TTC549 (cell line): ENCODE results near the gene ZNF221.
A peak's percentile ranks its signal among the peaks of the same experiment; 100 is the strongest.

Source experiments
- FAIRE-seq: peaks from 2 replicates; lab custom pipeline; 2012; peaks lifted over from hg19 to GRCh38; lab: Jason Lieb, UNC

Gene ZNF221

DNA sequence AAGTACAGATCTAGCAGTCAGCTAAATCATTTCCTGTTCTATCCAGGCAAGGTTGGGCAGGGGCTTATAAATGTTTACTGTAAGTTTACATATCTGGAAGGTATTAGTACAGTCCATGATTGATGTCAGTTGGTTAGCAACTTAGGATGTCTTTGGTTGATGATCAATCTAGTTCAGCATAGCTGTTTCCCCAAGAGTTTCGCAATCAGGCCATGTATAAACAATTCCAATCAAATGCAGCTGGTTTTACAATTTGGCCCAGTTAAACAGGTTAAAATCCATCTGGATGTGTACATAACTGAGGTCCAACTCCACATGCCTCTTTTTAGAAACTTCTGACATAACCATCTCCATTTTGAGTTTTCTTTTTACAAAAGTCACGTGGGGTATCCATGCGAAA lies 6.9 kb downstream of the ZNF221 start:
- FAIRE-seq: no peak

DNA sequence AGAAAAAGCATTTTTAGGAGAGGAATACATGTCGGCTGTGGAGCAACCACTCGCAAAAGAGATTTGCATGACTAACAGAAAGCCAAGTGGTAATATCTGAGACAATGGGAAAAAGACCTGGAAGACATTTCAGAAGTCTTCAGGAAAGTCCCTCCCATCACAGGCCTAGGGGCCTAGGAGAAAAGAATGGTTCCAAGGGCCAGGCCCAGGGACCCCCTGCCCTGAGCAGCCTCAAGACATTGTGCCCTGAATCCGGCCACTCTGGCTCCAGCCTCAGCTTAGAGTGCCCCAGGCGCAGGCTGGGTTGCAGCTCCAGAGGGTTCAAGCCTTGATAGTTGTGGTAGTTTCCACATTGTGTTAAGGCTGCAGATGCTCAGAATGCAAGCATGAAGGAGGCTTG lies 9.4 kb downstream of the ZNF221 start:
- FAIRE-seq: no peak

DNA sequence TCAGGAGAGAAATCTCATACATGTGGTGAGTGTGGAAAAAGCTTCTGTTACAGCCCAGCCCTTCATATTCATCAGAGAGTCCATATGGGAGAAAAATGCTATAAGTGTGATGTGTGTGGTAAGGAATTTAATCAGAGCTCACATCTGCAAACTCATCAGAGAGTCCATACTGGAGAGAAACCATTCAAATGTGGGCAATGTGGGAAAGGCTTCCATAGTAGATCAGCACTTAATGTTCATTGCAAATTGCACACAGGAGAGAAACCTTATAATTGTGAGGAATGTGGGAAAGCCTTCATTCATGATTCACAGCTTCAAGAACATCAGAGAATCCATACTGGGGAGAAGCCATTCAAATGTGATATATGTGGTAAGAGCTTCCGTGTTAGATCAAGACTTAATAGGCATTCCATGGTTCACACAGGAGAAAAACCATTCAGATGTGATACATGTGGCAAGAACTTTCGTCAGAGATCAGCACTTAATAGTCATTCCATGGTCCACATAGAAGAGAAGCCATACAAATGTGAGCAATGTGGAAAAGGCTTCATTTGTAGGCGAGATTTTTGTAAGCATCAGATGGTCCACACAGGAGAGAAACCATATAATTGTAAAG lies 15.2 kb downstream of the ZNF221 start:
- FAIRE-seq: no peak

DNA sequence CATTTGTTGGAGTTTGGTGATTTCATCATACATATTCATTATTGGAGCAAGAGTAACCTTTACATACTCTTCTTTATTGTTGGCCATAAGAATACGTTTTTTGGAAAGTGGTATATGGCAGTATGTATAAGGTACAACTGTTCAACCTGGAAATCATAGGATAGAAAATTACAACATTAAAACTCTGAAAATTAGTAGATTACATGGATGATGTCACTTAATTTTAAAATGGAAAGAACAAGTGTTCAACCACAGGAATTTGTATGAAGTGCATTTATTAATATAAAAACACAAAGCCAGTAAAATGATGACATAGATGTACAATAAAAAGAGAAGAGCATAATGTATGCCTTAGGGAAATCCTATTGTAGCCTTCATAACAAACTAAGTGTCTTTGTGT lies 25.7 kb downstream of the ZNF221 start:
- FAIRE-seq: no peak

DNA sequence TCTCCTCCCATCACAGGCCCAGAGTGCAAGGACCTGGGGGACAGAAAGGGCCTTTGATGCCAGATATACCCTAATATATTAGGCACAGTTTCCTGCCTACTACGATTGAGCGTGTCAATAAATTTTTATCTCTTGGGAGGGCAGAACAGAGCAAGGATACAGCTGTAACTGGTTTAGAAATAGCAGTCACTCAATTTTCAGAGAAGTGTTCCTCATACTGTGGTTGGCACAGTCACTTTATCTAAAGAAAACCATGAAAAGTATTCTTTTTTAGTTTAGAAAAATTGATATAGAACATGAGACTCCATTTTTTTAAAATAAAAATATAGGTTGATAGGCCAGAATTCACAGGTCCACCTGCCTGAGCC lies 32.5 kb downstream of the ZNF221 start:
- no peak for FAIRE-seq

DNA sequence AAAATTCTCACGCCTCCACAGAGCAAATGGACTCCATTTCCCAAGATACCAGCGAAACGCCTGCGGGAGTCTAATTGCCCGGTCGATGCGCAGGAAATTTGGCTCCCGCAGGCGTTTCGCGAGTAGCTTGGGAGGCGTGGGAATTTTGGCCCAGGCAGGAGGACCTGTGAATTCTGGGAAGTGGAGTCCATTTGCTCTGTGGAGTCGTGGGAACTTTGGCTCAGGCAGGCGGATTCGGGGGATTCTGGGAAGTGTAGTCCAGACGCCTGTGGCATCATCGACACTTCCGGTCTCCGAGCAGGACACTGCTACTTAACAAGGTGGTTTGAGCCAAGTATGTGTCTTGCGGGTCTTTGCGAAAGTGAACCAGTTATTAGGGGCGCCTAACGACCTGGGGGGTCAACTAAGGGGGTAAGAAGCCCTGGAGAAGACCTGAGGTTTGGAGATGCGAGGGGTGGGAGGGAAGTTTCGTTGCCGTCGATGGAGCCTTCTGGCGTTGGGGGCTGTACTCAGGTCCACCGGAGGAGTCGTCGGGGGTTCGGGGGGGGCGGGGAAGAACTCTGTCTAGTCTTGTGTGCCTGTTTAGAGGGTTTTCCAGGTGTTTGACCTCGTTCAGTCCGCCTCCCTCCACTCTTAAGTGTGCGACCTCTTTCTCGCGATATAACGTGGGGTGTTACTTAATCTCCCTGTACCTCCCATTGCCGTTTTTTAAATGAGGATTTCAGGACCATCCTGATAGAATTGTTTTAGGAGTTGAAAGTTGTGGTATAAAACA lies 33.1 kb downstream of the ZNF221 start, which contains the start of gene ZNF155:
Gene ZNF155, plus strand, starts transcription at position 277 of the 775 bp plus-strand sequence. CDS start 4,356 bp downstream, outside the sequence.
- peak; percentile 97 for FAIRE-seq

DNA sequence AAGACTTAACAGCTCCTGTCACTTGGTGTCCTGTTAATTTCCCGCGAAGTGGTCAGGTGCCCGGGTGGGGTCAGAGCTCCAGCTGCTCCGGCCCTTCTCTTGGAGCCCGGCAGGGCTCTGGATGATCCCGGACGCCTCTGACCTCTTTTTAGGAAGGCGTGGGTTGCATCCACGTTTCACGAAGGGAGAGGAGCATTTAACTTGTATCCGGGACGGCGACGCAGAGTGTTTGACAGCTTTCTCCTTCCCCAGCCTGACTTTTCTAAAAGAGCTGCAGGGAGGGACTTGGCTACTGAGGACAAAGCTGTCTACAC lies 33.6 kb downstream of the ZNF221 start:
- no peak for FAIRE-seq

DNA sequence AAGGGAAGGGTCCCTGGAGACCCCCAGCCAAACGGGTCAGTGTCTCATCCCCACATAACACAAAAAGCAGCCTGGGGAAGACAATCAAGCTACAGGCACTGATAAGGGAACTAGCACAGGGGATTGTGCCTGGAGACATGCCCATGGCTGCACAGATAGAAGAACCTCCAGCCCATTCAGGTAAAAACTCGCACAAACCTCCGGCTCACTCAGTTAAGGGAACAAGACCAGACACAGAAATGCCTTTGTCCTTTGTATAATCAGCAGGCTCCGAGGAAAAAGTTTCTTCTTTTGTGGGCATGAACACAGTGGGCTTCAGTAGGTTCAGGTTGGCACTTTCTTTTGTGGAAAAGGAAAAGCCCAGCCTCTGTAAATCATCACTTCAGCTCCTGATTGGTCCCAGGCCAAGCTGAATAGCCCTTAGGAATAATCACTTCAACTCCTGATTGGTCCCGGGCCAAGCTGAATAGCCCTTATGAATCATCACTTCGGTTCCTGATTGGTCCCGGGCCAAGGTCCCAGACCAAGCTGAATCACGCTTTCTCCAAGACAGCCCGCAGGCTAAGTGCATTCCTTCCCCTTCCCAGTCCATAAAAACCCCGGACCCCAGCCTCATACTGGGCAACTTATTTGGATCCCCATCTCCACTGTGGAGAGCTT lies 46.7 kb downstream of the ZNF221 start:
- FAIRE-seq: no peak

DNA sequence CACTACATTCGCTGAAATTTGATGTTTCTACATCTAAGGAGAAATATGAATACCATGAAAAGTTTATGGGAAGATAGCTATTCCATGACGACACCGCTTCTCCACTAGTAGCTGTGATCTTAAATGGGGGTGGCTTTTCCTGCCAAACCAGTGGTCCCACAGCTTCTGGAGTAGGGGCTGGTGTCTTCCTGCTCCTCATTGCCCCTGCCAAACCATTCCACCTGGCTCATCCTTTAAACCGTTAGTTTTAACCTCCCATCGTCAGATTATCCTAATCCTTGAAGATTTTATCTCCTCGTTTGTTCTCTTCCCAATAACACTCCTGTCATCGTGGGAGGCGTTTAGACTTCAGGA lies 51.2 kb downstream of the ZNF221 start:
- FAIRE-seq: no peak

DNA sequence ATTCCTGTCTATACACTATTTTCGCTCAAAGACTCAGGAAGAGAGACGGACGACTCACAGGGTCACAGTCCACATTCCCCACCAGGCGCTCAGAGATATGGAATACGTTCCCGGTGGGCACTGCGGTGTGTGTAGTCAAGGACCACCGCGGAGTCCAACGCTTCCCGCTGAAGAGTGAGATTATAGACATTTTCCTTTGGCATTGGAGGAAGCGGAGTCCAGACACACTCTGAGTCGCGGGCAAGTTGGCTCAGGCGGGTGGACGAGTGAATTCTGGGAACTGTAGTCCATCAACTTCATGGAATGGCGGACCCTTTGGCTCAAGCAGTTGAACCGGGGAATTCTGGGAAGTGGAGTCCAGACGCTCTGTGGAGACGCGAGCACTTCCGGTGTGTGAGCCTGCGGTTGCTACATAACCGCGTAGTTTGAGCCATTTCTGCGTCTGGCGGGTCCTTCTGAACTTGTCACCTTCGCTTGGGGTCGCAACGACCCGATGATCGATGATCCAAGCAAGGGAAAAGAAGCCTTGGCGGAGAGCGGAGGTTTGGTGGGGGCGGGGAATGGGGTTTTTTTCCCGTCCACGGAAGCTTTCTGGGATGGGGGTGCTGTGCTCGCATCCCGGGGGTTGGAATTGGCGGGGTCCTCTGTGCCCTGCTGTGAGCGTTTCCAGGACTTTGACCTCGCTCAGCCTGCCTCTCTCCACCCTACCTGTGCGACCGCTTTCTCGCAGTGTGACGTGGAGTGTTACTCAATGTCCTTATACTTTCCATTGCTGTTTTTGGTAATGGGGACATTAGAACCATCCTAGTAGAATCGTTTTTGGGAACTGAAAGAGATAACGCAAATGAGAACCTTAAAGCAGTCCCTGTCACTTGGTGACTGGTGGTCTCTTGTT lies 51.8 kb downstream of the ZNF221 start, which contains the start of gene ZNF230:
Gene ZNF230, plus strand, starts transcription at position 392 of the 895 bp plus-strand sequence. CDS start 4,122 bp downstream, outside the sequence.
- FAIRE-seq: peak; percentile 91

DNA sequence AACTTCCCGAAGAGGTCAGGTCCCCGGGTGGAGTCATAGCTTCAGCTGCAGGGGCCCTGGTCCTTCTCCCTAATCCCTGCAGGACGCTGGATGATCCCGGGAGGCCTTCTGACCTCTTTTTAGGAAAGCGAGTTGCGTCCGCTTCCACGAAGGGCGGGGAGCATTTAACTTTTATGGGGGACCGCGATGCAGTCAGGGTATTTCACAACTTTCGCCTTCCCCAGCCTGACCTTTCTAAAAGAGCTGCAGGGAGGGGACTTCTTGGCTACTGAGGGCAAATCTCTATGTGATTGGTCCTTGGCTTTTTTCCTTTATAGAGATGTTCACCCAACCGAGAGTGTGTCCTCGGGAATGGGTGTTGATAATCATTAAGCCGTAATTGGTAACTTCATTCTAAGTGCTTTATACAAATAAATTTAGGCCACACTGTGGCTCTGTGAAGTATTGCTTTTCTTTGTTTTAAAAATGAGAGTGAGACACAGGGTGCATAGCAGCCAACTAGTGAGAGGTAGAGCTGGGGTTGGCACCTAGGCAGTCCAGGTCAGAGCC lies 52.5 kb downstream of the ZNF221 start:
- FAIRE-seq: no peak

DNA sequence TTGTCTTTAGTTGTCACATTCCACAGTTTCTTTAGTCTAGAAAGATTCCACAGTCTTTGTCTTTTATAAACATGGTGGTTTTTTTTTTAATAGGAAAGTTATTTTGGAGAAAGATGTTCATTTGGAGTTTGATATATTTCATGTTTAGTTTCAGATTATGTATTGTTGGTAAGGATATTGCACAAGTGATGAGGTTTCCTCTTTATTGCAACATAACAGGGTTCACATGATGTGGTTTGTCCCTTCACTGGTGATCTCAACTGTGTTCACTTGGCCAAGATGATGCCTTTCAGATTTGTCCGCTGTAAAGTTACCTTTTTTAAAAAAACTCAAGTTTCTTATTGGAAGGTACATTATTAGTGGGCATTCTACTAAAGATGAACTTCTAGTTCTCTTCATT lies 54.9 kb downstream of the ZNF221 start:
- no peak for FAIRE-seq

DNA sequence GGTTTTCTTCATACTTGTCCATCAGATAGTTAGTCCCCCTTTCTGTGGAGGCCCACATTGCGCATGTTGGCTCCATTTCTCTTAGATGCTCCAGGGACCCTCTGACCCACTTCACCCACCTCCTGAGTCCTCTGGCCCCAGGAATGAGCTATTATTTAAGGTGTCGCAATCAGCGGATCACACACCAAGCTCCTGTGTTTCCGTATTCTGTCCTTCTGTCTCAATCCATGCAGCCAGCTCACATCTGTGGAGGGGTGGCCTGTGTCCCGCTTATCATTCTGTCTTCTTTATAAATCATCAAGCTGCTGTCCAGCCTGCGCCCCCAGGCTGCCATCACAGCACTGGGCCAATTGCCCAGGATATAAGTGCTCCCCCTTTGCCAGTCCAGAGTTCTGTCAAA lies 56.4 kb downstream of the ZNF221 start:
- no peak for FAIRE-seq

DNA sequence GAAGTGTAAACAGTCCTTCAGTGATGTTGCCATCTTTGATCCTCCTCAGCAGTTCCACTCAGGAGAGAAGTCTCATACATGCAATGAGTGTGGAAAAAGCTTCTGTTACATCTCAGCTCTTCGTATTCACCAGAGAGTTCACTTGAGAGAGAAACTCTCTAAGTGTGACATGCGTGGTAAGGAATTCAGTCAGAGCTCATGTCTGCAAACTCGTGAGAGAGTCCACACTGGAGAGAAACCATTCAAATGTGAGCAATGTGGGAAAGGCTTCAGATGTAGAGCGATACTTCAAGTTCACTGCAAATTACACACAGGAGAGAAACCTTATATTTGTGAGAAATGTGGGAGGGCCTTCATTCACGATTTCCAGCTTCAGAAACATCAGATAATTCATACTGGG lies 59.4 kb downstream of the ZNF221 start:
- FAIRE-seq: no peak
